GM18870 (cell line): ENCODE results near the gene CMPK1.

Experiments used
- ATAC-seq: cut with Tn5 transposase; IDR thresholded peaks from one replicate; pipeline ENCODE4 v1.9.1; 2021; ENCODE audit warnings: moderate library complexity; ENCODE audit not compliant: unreplicated experiment

CMPK1 gene

DNA sequence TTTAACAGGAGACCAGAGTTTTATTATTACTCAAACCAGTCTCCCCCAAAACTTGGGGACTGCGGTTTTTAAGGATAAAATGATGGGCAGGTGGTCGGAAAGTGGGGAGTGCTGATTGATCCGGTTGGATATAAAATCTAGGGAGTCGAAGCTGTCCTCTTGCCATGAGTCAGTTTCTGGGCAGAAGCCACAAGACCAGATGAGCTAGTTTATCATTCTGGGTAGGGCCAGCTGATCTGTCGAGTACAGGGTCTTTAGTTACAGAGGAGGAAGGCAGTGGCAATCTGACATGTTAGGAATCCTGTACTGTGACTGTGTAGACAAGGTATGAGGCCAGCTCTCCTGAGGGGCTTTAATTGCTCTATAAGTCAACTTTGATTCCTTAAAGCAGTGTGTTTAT is 59.6 kb downstream of the CMPK1 start:
- no peak for ATAC-seq

DNA sequence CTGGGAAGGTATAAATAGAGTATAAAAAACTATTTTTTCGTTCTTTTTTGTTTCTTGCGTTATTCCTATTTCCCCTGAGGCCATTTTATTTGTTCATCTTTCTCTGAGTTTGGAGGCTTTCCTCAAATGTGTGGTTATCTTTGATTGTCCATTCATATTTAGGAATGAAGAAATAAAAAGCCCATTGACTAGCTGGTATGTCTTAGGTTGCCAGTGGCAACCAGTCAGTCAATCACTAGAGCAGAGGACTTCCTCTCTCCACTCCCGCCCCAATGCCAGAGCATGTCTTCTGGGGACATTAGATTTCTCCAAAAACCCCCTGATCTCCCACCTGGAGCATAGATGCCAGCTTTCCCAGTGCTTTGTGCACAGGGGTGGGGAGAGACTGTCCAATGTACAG is 61.8 kb downstream of the CMPK1 start:
- ATAC-seq: no peak

DNA sequence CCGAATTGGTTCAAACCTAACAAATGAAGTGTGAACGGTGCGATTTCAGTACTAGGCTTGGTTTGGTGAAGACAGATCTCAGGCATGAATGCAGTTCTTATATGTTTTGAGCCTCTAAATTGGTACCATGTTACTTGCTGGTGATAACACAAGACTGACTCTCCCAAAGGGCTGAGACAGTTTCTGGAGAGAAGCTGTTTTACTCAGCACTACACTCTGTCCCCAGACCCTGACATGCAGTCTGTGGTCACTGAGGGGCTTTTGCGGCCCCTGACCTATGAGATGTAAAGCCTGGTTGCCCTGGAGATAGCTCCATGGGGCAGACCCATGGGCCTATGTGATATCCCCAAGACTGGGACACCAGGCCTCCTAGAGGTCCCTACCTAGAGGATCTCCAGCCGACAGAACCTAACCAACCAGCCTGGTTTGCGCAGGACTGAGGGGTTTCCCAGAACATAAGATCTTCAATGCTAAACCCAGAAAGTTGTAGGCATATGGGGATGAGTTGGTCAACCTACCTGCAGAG is 63.1 kb downstream of the CMPK1 start:
- ATAC-seq: no peak

DNA sequence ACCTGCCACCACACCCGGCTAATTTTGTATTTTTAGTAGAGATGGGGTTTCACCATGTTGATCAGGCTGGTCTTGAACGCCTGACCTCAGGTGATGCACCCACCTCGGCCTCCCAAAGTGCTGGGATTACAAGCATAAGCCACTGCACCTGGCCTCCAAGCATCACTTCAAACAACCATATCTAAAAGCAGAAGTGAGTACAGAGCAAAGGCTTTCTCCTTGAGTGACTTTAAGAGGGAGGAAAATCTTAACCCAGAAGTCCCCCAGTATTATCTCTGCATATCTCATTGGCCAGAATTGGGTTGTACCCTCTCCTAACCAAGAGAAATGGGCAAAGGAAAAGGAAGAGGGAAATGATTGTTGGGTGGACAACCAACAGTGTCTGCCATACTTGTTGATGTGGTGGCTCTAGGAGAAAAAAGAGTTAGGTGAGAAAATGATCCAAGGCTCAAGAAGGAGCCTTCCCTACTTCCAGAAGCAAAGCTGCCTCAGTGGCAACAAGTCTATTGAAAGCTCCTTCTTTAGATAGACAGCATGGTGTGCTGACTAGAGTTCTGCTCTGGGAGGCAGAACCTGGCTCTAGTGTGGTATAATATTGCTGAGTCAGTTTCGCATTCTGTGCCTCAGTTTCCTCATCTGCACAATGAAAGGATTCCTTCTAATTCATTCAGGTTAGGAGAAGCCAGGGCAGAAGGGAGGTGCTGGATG is 65.7 kb downstream of the CMPK1 start:
- ATAC-seq: no peak

DNA sequence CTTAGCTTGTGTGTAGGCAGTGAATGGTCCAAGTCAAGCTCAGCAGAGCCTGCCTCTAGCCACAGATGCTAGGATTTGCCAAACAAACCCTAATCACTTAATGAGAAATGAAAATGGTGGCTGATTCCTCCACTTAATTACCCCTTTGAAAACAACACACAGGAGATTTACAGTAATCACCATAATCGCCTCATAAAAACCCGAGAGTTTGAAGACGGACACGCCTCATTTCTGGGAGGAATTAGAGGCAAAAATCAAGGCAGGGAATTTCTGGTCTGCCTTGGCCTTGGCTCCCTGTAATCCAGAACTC is 66.2 kb downstream of the CMPK1 start:
- ATAC-seq: no peak

DNA sequence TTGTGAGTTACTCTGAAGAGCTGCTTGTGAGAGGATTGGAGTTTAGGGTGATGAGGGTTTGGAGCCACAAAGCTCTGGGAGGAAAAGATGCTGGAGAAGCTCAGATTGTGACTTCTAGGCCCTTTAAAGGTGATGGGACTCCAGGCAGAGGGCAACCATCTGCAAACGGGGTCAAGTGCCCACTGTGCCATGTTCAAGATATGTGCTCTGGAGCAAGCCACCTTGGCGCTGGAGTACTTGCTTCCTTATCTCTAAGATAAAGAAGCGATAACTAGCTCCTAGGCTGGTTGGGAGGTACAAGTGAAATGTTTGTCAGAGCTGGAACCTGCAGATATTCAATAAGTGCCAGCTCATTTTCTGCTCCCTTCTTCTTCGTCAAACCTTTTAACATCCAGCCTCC is 68.2 kb downstream of the CMPK1 start:
- ATAC-seq: no peak

DNA sequence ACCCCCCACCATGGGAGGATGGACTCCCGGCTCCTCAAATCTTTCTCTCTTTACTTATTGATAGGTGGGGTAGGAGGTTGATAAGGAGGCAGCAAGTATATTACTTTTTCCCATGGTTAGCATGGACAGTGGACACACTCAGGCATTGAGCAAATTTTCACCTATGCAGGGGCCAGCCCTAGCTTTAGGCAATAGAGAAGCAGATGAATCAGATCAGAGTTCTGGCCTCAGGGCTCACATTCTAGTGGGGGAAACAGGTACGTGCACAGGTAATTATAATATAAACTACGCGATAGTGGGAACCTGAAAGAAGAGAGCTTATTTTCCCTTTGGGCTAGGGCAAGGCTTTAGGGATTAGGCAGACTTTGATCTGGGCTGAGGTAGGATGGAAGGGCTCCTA is 69.0 kb downstream of the CMPK1 start:
- ATAC-seq: no peak

DNA sequence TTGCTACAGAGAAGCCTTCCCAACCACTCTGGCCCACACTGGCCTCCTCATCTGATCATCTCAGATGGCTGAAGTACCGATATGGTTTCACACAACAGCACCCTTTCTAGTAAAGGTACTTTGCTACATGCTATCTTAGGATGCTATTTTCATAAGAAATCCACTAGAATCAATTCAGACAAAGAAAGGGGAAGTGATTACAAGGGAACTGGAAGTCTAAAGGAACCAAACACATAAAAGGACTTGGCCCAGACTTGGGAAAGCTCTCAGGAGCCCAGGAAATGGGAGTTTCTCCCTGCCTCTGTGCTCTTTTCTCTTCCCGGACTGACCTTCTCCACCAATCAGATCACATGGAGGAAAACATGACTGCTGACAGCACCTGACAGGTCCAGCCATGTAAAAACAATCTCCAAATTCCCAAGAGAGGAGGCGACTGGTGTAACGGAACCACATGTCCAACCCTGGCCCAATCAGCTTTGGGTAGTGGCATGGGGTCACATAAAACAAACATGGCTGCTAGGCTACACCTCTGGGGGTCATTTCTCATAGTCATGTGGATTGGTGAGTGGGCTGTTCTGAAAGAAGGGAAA is 69.8 kb downstream of the CMPK1 start:
- ATAC-seq: no peak

DNA sequence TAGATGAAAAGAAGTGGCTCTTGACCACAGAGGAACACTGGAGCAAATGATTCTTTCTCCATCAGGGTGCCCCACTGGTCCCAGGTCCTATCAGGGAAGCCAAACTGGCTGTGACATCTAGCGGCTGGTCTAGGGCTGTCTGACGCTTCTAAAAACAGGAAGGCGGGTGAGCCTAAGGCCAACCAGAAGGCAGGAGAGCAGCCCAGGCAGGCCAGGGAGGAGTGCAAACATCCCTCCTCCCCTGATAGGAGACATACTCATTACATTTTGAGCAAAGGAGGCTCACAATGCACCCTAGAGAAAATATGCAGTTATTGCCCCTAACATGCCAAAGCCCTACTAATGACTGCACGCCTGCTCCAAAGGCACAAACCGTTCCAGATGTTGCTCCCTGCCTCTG is 72.1 kb downstream of the CMPK1 start:
- ATAC-seq: no peak

DNA sequence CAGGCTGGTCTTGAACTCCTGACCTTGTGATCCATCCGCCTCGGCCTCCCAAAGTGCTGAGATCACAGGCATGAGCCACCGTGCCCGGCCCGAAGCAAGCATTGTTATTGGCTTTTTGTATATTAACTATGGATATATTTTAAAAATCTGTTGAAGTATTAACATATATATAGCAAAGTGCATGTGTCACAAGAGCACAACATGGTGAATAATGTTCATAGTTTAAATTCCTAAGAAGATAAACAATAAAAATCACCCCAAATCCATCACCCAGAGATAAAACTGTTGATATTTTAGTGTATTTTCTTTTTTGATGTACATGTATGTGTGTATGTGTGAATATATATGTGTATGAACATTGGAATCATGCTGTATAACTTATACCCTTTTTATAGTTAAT is 73.4 kb downstream of the CMPK1 start:
- ATAC-seq: no peak

DNA sequence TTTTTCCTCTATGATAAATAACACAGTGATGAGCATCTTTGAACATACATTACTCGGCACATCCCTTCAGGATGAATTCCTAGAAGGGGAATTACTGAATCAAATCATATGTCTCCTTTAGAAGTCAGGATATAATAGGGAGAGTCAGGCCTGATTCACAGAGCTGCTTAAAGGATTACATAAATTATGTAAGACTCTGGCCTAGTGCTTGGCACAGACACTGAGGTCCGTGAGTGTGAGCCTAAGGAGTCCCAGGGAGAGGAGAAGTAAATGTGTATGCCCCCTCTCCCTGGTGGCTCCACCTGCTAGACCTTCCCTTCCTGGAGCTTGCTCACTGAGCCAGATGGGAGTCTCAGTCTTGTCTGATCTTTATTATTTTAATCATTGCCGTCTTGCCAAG is 73.9 kb downstream of the CMPK1 start:
- no peak for ATAC-seq

DNA sequence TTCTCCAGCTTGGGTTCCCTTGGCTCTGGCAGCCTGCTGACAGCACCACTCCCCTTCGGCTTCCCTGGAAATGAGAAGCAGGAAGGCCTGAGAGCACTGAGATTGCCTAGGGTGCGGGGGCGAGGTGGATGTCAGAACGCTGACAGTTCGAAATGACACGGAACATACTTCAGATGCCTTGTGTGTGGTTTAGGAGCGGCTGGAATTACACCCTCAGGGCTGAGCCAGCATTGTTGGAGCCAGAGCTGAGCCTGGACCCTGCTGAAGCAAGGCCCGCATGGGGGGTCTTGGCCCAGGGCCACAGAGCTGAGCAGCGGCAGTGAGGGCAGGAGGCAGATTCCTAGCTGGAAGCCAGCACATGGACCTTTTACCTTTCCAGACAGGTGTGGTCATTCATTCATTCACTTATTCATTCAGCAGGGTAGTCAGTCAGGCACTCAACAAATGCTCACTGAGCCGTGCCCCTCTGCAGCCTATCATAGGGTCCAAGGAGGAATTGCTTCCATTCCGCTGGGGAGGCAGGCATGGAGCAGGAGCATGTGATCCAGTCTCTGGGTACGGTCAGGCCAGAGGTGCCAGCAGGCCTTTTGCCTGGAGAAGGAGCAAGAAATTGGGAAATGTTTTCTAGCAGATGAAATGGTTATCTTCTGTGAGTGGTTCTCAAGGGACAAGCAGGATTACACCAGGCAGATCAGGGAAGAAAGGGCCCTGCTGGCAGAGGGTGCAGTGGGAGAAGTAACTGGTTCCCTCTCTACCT is 75.9 kb downstream of the CMPK1 start:
- no peak for ATAC-seq

DNA sequence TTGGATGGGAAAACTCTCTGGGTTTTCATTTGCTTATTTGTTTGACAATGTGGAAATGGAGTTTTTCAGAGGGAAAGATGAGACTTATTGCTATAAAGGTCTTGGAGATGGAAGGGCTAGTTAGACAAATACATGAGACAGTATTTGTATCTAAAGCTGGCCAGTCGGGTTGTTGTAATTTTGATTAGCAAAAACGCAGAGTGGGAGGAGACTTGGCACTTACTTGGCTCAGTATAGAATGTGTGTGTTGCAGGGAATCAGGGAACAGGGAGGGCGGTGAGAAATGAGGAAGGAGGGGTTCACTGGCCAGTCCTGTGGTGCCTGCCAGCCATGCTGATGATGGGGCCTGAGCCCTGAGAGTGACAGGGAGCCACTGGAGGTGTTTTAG is 76.5 kb downstream of the CMPK1 start:
- no peak for ATAC-seq

DNA sequence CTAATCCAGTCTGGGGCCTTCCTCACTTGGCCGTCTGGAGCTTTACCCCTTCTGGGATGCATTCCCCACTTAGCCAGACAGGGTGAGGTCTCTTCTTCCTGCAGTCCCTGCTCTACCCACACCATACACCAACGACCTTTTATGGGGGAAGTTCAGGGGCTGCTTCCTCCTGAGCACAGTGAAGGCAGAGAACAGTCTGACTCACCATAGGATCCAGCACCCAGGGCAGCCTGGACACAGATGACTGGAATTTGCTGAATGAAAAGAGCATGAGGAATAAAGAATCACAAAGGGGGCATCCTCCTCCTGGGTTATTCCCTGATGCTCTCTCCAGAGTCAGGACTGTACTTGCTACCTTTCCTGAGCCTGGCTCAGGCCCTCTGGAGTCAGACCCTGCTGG is 77.8 kb downstream of the CMPK1 start:
- ATAC-seq: no peak

DNA sequence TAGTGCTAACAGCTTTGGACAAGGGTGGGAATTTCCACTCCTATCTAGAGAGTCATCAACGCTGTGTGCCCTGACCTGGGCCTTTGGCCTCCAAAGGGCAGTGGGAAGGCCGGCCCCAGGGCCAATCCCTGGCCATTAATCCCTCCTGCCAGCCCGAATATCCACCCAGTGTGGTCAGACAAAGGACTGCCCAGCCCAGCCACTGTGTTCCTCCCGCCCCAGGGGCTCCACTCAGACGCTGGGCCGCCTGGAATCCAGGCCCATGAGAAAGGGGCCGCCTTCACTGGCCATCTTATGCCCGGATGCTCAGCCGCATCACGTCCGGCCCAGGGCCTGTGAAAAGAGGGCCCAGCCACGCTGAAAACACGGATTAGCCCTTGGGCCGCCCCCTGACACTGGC is 78.8 kb downstream of the CMPK1 start:
- ATAC-seq: no peak

DNA sequence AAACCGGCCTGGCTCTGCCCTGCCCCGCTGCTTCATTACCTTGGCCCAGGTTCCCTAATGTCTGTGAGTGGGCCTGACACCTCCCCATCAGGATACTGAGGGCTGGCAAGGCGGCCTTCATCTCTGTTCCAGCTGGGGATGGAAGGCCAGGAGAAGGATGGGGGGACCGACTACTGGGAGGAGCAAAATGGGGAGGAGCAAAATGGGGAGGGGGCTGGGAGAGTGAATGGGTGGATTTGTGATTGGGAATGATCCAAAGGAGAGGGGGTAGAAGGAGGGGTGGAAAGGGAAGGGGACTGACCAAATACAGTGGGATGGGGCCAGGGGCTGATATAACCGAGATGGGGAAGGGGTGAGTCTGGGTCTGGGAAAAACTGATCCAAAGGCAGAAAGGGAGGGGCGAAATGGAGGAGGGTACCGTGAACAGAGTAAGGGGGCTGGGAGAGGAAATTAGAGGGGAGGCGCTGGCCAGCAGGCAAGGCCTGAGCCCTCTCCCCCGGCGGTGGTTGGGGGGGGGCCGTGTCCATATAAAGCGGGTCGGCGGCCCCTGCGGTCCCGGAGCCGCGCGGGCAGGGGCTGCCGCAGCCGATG is 82.2 kb downstream of the CMPK1 start, which contains the start of gene FOXE3:
Gene FOXE3, plus strand, starts transcription at position 558 of the 591 bp plus-strand sequence. Its CDS starts 31 bp downstream, at position 589.
- ATAC-seq: no peak

DNA sequence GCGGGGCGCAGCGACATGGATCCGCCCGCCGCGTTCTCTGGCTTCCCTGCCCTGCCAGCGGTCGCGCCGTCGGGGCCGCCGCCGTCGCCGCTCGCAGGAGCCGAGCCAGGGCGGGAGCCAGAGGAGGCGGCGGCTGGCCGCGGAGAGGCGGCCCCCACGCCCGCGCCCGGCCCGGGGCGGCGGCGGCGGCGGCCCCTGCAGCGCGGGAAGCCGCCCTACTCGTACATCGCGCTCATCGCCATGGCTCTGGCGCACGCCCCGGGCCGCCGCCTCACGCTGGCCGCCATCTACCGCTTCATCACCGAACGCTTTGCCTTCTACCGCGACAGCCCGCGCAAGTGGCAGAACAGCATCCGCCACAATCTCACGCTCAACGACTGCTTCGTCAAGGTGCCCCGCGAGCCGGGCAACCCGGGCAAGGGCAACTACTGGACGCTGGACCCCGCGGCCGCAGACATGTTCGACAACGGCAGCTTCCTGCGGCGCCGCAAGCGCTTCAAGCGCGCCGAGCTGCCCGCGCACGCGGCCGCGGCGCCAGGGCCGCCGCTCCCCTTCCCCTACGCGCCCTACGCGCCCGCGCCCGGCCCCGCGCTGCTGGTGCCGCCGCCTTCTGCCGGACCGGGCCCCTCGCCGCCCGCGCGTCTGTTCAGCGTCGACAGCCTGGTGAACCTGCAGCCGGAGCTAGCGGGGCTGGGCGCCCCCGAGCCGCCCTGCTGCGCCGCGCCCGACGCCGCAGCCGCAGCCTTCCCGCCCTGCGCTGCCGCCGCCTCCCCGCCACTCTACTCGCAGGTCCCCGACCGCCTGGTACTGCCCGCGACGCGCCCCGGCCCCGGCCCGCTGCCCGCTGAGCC is 83.0 kb downstream of the CMPK1 start:
- ATAC-seq: no peak

DNA sequence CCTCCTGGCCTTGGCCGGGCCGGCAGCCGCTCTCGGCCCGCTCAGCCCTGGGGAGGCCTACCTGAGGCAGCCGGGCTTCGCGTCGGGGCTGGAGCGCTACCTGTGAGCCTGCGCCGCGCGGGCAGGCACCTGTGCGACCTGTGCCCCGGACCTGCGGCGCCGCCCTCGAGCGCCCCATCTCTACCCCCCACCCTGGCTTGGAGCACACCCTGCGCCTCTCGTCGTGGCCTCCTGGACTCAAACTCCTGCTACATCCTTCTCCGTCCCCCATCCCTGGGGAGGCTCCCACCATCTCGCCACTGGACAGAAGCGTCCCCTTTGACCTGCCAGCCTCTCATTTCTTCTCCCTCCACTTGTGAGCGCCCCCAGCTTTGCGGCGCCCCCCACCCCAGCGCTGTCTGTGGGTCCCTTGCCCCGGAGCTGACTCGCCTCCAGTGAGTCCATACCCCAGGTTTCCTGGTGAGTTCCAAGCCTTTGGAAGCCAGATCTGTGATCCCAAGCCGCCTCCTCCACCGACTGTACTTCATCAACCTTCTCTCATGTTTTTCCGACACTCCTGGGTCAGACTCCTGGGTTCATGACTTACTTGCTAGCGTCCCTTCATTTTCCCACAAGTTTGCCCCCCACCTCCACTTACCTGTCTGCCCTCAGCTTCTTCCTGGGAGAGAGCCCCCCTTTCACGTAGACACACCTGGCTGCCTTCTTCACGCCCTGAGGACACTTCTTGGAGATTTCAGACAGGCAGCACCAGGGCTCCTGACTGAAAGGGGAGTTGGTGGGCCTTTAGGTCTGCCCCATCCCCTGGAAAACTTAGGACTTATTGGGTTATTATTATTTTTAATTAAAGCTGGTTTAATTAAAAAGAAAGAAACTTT is 83.8 kb downstream of the CMPK1 start:
- ATAC-seq: no peak

DNA sequence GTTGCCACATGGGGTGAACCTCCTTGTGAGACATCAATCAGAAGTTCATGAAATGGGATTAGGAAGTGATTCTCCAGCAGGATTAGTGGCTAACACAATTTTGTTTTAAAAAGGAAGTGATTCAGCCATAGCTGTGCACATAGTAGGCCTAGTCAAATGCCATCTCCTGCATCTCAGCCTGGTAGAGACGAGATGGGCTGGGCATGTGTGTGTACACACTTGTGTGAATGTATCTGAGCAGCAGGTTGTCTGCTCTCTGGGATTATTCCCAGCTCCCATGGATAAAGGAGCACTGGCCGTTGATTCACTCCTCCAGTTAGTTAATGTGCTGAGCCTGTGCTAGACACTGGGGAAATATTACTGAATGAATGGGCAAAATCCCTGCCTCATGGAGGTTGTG is 84.5 kb downstream of the CMPK1 start:
- ATAC-seq: no peak
